ENCODE measurements around the gene TAS2R1. TPM values are rescaled to one million over a fixed set of nuclear protein-coding genes. Genes with fewer than 3 reads are reported as not detected.

TAS2R1 gene
- total RNA-seq, 1 experiment from 2014 or later, result not detected

DNA sequence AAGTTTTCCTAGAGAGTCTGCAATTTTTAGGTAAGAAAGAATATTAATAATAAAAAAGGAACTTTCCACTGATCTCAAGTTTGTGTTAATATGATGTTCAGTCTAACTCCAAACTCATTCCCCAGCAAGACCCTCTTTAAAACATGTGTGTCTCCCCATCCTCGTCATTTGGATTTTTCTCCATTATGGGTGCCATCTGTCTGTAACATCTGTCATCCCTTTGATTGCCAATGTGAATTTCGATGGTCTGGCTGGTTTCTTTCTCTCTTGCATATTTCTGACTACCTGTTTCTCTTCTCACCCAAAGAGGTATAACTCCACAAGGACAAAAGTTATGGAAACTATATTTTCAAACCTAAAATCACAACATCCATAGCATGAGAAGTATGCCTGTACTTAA, 4.4 kb downstream of the TAS2R1 start:
- no peak for ATAC-seq
- Histone ChIP-seq H3K9ac (ENCODE audit: low read length) (no peak overlapping the region), H3K79me2 (ENCODE audit: insufficient read depth, low read length) (no peaks in the 10 kb centered on the region), H3K4me1 (ENCODE audit: control insufficient read depth in 1 of 2, insufficient read depth in 2 of 2, low read length in 2 of 2) (no peaks in the 10 kb centered on the region), H3K9me2 (ENCODE audit: insufficient read depth) (no peaks in the 10 kb centered on the region), H3K4me2 (ENCODE audit: low read length) (no peak overlapping the region), H3K9me3 (ENCODE audit: control insufficient read depth in 1 of 2, insufficient read depth in 1 of 2, low read depth in 1 of 2, low read length in 2 of 2) (peaks cover 0 to 7% of the 10 kb centered on the region in 2 experiments; a peak in 2 of 4 replicates), H3K27me3 (ENCODE audit: insufficient read depth, low read length) (no peaks in the 10 kb centered on the region), H4K20me1 (ENCODE audit: insufficient read depth) (no peaks in the 10 kb centered on the region), H3K36me3 (ENCODE audit: control insufficient read depth in 1 of 2, insufficient read depth in 2 of 2, low read length in 2 of 2) (no peaks in the 10 kb centered on the region), H3K27ac (ENCODE audit: low read depth, low read length) (no peak overlapping the region), H3K4me3 (replicated peaks in 1 of 2; ENCODE audit: low read depth in 1 of 2, low read length in 2 of 2) (no peak overlapping the region), H2AFZ (ENCODE audit: low read depth, low read length, poor library complexity, severe bottlenecking) (no peak overlapping the region)
- BruUV-seq (replicated peaks), result no TSS peak
- POLR2A ChIA-PET, result no interaction called here
- DNase-seq (ENCODE audit: low read depth, low spot score), result no peak
- TF ChIP-seq, protein P1, sequence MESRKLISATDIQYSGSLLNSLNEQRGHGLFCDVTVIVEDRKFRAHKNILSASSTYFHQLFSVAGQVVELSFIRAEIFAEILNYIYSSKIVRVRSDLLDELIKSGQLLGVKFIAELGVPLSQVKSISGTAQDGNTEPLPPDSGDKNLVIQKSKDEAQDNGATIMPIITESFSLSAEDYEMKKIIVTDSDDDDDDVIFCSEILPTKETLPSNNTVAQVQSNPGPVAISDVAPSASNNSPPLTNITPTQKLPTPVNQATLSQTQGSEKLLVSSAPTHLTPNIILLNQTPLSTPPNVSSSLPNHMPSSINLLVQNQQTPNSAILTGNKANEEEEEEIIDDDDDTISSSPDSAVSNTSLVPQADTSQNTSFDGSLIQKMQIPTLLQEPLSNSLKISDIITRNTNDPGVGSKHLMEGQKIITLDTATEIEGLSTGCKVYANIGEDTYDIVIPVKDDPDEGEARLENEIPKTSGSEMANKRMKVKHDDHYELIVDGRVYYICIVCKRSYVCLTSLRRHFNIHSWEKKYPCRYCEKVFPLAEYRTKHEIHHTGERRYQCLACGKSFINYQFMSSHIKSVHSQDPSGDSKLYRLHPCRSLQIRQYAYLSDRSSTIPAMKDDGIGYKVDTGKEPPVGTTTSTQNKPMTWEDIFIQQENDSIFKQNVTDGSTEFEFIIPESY (IDR thresholded peaks at IDR 0.05; ENCODE audit: extremely low read depth, insufficient replicate concordance, low read length), result no peak
- TF ChIP-seq CEBPB (IDR thresholded peaks at IDR 0.05; ENCODE audit: low read depth) (no peak), ZNF274 (IDR thresholded peaks at IDR 0.05; ENCODE audit: low read depth, low read length) (no peak), EZH2 (IDR thresholded peaks at IDR 0.05) (no peak), ZFX (IDR thresholded peaks at IDR 0.05) (no peak), CBX3 (IDR thresholded peaks at IDR 0.05; ENCODE audit: low read depth) (no peak), EGR1 (IDR thresholded peaks at IDR 0.05; ENCODE audit: low read depth) (no peak), SP1 (IDR thresholded peaks at IDR 0.05; ENCODE audit: low read depth) (no peak)
- TF ChIP-seq, protein P2, sequence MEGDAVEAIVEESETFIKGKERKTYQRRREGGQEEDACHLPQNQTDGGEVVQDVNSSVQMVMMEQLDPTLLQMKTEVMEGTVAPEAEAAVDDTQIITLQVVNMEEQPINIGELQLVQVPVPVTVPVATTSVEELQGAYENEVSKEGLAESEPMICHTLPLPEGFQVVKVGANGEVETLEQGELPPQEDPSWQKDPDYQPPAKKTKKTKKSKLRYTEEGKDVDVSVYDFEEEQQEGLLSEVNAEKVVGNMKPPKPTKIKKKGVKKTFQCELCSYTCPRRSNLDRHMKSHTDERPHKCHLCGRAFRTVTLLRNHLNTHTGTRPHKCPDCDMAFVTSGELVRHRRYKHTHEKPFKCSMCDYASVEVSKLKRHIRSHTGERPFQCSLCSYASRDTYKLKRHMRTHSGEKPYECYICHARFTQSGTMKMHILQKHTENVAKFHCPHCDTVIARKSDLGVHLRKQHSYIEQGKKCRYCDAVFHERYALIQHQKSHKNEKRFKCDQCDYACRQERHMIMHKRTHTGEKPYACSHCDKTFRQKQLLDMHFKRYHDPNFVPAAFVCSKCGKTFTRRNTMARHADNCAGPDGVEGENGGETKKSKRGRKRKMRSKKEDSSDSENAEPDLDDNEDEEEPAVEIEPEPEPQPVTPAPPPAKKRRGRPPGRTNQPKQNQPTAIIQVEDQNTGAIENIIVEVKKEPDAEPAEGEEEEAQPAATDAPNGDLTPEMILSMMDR (IDR thresholded peaks at IDR 0.05 in 2 of 3, conservative IDR thresholded peaks at IDR 0.05 in 1 of 3; ENCODE audit: borderline replicate concordance in 1 of 3, insufficient read depth in 1 of 3, low read depth in 2 of 3, low read length in 2 of 3), result no peak
- RAD21 ChIA-PET (ENCODE audit: low non-redundant PET in 1 of 2, low total read pairs in 2 of 2, uncharacterized antibody in 2 of 2, unreplicated experiment in 2 of 2), result no interaction called here
- intact Hi-C loops (cut with micrococcal nuclease), result no loop called here
- CTCF ChIA-PET, result no interaction called here

Measured in HCT116 (cell line).